HG02571 (cell line): ENCODE measurements around the gene TIMM17A.
"Not testable (repeated sequence)": the region's sequence is repeated elsewhere in the genome, so short reads cannot be mapped to it uniquely, and the experiment has no call there.

ENCODE experiments used
- ATAC-seq: cut with Tn5 transposase; IDR thresholded peaks from one replicate; pipeline ENCODE4 v1.9.1; 2021; ENCODE audit warnings: mild to moderate bottlenecking, moderate library complexity; ENCODE audit not compliant: unreplicated experiment

Gene TIMM17A

DNA sequence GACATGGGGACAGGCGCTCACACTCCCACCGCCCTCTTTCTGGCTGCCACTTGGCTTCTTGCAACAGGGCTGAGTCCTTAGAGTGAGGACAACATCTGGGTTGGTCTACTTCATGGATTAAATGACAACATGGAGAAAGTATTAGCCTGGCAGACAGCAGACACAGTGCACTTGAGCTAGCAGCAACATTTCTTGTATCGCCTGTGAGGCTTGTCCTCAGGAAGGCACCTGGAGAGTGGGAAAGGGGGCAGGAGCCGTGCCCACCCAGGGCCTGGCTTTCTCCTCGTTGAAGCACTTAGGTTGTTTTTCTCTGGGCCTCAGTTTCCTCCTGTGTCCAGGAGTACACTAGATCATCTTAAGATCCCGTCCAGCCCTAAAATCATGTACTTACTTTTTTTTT lies 58.8 kb downstream of the TIMM17A start:
- ATAC-seq: no peak

DNA sequence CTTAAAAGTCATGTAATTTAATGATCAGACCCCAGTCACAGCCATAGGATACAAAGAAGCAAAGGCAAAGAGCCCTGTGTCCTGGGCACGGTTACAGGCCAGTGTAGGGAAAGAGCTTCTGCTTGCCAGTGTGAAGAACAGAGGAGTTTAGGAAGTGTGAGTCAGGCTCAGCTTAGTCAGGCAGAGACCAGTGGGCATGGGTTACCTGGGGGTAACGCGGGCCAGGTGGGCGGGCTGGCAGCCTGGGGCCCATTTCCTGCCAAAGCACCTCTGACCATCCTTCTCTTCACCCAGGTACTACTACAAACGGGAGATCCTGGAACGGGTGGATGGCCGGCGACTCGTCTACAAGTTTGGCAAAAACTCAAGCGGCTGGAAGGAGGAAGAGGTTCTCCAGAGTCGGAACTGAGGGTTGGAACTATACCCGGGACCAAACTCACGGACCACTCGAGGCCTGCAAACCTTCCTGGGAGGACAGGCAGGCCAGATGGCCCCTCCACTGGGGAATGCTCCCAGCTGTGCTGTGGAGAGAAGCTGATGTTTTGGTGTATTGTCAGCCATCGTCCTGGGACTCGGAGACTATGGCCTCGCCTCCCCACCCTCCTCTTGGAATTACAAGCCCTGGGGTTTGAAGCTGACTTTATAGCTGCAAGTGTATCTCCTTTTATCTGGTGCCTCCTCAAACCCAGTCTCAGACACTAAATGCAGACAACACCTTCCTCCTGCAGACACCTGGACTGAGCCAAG lies 59.8 kb downstream of the TIMM17A start:
- ATAC-seq: no peak

DNA sequence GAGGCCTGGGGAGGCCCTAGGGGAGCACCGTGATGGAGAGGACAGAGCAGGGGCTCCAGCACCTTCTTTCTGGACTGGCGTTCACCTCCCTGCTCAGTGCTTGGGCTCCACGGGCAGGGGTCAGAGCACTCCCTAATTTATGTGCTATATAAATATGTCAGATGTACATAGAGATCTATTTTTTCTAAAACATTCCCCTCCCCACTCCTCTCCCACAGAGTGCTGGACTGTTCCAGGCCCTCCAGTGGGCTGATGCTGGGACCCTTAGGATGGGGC lies 60.3 kb downstream of the TIMM17A start:
- no peak for ATAC-seq

DNA sequence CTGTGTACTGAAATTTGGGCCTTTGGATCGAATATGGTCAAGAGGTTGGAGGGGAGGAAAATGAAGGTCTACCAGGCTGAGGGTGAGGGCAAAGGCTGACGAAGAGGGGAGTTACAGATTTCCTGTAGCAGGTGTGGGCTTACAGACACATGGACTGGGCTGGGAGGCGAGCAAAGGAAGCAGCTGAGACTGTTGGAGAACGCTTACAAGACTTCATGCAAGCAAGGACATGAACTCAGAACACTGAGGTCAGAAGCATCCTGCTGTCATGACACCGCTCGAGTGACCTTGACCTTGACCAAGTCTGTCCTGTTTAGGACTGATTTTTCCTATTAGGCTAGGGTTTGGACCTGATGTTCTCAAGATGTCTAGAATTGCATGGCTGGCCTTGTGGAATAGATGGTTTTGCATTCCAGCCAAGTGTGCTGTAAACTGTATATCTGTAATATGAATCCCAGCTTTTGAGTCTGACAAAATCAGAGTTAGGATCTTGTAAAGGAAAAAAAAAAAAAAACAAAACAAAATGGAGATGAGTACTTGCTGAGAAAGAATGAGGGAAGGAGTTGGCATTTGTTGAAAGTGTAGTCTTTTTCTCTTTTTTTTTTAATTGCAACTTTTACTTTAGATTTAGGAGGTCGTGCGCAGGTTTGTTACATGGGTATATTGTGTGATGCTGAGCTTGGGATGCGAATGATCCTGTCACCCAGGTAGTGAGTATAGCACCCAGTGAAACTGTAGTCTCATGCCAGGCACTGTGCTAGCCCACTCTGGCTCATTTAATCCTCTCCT lies 60.9 kb downstream of the TIMM17A start:
- ATAC-seq: no peak

DNA sequence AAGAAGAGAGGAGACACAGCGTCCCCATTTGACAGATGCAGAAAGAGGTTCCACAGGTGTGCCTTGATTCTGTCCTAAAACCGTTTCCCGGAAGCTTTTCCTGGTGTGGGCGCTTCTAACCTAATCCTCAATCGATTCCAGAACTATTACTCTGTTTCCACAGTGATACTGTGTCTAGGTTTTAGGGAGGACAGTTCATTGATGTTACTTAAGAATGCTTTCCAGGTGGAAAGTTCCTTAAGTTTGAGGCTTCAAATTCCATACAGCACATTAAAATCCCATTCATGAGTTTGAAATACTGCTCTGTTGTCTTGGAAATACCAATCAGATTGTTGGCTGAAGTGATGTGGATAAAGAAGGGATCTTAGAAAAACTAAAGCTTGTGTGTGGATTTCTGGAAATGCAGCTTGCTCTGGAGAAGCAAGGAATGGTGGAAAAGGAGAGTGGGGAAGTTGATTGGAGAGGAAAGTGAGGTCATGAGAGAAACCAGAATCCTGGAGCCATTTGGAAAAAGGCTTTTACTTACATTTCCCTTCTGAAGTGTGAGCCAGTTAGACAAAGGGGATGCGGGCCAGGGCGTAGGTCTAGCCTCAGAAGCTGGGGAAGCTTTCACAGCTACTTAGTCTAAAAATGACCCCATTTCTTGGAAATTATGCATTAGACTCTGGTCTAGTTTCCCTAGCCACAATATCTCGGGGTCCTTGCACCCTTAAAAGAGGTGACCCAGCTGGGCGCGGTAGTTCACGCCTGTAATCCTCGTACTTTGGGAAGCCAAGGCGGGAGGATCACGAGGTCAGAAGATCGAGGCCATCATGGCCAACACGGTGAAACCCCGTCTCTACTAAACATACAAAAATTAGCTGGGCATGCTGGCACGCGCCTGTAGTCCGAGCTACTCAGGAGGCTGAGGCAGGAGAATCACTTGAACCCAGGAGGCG lies 61.8 kb downstream of the TIMM17A start:
- ATAC-seq: no peak

DNA sequence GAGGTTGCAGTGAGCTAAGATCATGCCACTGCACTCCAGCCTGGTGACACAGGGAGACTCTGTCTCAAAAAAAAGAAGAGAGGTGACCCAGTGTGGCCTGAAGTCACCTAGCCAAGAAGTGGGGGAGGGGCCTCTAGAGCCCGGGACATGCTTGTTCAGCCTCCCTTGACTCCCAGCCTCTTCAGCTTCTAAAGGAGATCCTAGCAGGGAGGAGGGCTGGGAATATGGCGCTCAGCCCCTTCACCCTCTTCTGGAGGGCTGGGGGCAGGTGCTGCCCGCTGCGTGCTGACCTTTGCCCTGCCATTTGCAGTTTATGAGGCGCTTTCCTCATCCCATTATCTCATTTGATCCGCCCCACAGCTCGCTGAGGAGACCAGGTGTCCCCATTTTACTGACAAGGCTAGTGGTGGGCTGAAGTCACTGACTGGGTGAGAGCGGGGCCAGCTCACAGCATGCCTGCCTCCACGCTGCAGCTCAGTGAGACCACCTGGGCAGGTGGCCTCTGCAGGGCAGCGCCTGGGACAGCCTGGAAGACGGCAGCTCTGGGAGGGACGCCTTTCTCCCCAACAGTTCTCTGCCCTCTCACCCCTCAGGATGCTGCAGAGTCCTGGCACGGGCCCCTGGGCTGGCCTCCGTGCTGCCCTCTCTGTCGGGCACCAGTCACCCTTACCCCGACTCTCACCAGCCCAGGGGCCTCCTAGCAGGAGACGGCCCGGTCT lies 62.6 kb downstream of the TIMM17A start:
- no peak for ATAC-seq

DNA sequence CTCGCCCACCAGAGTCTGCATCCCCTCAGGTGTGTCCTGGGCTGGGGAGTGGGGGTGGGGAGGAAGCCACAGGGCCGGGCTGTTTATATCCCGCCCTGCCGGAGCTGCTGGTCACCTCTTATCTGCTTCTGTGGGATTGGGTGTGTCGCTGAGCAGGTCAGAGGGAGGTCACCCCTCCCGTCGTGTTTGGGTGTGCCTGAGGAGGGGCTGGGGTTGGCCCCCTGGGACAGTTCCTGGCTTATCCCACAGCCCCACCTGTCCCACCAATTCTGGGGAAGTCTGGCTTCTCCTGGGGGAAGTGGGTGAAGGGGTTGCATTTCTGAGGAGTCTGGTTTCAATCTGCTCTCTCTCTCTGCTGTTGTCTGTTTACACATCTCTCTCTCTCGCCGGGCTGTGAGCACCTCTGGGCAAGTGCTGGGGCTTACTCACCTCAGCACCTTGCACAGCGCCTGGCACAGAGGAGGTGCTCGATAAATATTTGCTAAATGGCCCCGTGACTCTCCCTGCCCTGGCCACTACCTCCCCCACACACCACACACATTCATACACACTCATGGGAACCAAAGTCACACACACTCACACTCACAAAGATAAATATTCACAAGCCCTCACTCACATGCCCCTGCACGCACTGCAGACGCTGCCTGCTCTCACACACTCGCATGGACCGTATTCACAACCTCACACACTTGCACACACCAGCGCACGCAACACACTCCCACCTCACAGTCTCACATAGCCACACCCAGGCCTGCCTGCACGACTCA lies 63.3 kb downstream of the TIMM17A start:
- no peak for ATAC-seq

DNA sequence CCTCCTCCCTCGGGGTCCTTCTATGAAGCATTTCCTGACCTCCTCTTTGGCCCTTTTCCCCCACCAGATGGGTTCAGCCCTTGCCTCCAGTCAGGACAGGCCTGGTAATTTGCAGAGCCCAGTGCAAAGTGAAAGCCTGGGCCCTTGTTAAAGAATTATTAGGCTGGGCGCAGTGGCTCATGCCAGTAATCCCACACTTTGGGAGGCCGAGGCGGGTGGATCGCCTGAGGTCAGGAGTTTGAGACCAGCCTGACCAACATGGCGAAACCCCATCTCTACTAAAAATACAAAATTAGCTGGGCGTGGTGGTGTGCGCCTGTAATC lies 63.9 kb downstream of the TIMM17A start:
- not testable (repeated sequence) for ATAC-seq
